Neural progenitor cell (in vitro differentiated cells): ENCODE results near the gene ZFHX3. TPM values are rescaled to one million over a fixed set of nuclear protein-coding genes. Genes with fewer than 3 reads are reported as not detected.

ENCODE experiments used
- DNase-seq: peaks from one replicate; pipeline ENCODE4 v3.0.0-alpha.2; 2016; ENCODE audit warnings: low spot score
- H2AFZ ChIP-seq: fragments of 200-600 bp; sonication (generic); replicated peaks from 2 replicates; pipeline ENCODE4 v1.6.1; 2016; ENCODE audit warnings: antibody characterized with exemption
- H3F3A ChIP-seq: fragments of 200-600 bp; sonication (generic); 2 replicates; pipeline ENCODE4 v1.6.1; 2016; ENCODE audit warnings: antibody characterized with exemption, low read depth
- H3K27ac ChIP-seq: fragments of 200-600 bp; sonication (generic); 2 replicates; pipeline ENCODE4 v1.5.1; 2016; ENCODE audit warnings: mild to moderate bottlenecking
- H3K27me3 ChIP-seq: fragments of 200-600 bp; sonication (generic); 2 replicates; pipeline ENCODE4 v1.6.1; 2016; ENCODE audit warnings: mild to moderate bottlenecking, moderate library complexity
- H3K36me3 ChIP-seq: fragments of 200-600 bp; sonication (generic); 2 replicates; pipeline ENCODE4 v1.5.1; 2016
- H3K4me1 ChIP-seq: fragments of 200-600 bp; sonication (generic); 2 replicates; pipeline ENCODE4 v1.6.1; 2016; ENCODE audit warnings: mixed run types
- H3K4me2 ChIP-seq: fragments of 200-600 bp; sonication (generic); 2 replicates; pipeline ENCODE4 v1.6.1; 2016
- H3K4me3 ChIP-seq: fragments of 200-600 bp; sonication (generic); 2 replicates; pipeline ENCODE4 v1.5.1; 2016
- H3K79me2 ChIP-seq: fragments of 200-600 bp; sonication (generic); 2 replicates; pipeline ENCODE4 v1.6.1; 2016; ENCODE audit warnings: low read depth
- H3K9ac ChIP-seq: fragments of 200-600 bp; sonication (generic); 2 replicates; pipeline ENCODE4 v1.6.1; 2016
- H3K9me3 ChIP-seq: fragments of 200-600 bp; sonication (generic); 2 replicates; pipeline ENCODE4 v1.5.1; 2016; ENCODE audit warnings: low read depth
- H4K20me1 ChIP-seq: fragments of 200-600 bp; sonication (generic); 2 replicates; pipeline ENCODE4 v1.6.1; 2016; ENCODE audit warnings: low read depth
- H3K27ac Mint-ChIP-seq: 3 replicates; pipeline ENCODE4 v1.8.0; 2021; ENCODE audit warnings: mixed read lengths
- H3K27me3 Mint-ChIP-seq: 2 replicates; pipeline ENCODE4 v1.8.0; 2022; ENCODE audit warnings: low read depth, mild to moderate bottlenecking, inconsistent platforms, moderate library complexity, mixed read lengths; ENCODE audit not compliant: insufficient read depth
- H3K36me3 Mint-ChIP-seq: 3 replicates; pipeline ENCODE4 v1.8.0; 2021; ENCODE audit warnings: mixed read lengths
- H3K4me1 Mint-ChIP-seq: 3 replicates; pipeline ENCODE4 v1.8.0; 2021; ENCODE audit warnings: mixed read lengths
- H3K4me3 Mint-ChIP-seq: 3 replicates; pipeline ENCODE4 v1.8.0; 2021; ENCODE audit warnings: mild to moderate bottlenecking, moderate library complexity, mixed read lengths
- H3K9me3 Mint-ChIP-seq: 3 replicates; pipeline ENCODE4 v1.8.0; 2020; ENCODE audit warnings: mixed read lengths
- CTCF ChIP-seq: fragments of 200-600 bp; sonication (generic); IDR thresholded peaks from 2 replicates; pipeline ENCODE4 v1.5.1; 2017; ENCODE audit warnings: antibody characterized with exemption, mild to moderate bottlenecking
- EZH2 ChIP-seq: fragments of 200-600 bp; sonication (generic); IDR thresholded peaks from 2 replicates; pipeline ENCODE4 v1.6.1; 2017; ENCODE audit warnings: antibody characterized with exemption, mild to moderate bottlenecking, moderate library complexity
- EZH2phosphoT487 ChIP-seq: fragments of 200-600 bp; sonication (generic); IDR thresholded peaks from 2 replicates; pipeline ENCODE4 v1.6.1; 2017; ENCODE audit warnings: antibody characterized with exemption
- total RNA-seq: library from RNA; depleted of rRNA; stranded (reverse); fragments of >200 nt; gene quantifications from 2 replicates; pipeline ENCODE4 v1.2.3, GENCODE V29; 2015; ENCODE audit warnings: low replicate concordance

ZFHX3 gene
- total RNA-seq, 1 donor from 2014 or later, result 2.4 TPM

GRCh38 chr16:72939247-72939646 is 108.7 kb downstream of the ZFHX3 start:
- Mint-ChIP-seq H3K27me3 (peaks cover 2% of the 10 kb centered on the region), H3K27ac (peak overlapping the region; percentile 63), H3K9me3 (no peaks in the 10 kb centered on the region), H3K36me3 (peaks cover 19% of the 10 kb centered on the region), H3K4me3 (no peak overlapping the region), H3K4me1 (peaks cover 59% of the 10 kb centered on the region)
- Histone ChIP-seq H3K9ac (no peak overlapping the region), H3K36me3 (no peaks in the 10 kb centered on the region), H2AFZ (no peak overlapping the region), H3K79me2 (no peaks in the 10 kb centered on the region), H4K20me1 (peaks cover 15% of the 10 kb centered on the region), H3K4me3 (no peak overlapping the region), H3K9me3 (no peaks in the 10 kb centered on the region), H3F3A (peaks cover 9% of the 10 kb centered on the region), H3K27me3 (no peaks in the 10 kb centered on the region), H3K4me2 (no peak overlapping the region), H3K4me1 (peaks cover 26% of the 10 kb centered on the region), H3K27ac (no peak overlapping the region)
- TF ChIP-seq CTCF (no peak), EZH2phosphoT487 (no peak), EZH2 (no peak)
- DNase-seq, result no peak

- H2AFZ ChIP-seq, result no peak overlapping the region
- no peaks in the 10 kb centered on the region for H3K9me3 Mint-ChIP-seq
- H4K20me1 ChIP-seq, result peaks cover 15% of the 10 kb centered on the region
- H3K27ac Mint-ChIP-seq, result peak overlapping the region; percentile 30
- DNase-seq, result no peak
- no peak for TF ChIP-seq EZH2phosphoT487
- no peak for TF ChIP-seq CTCF
- no peak for TF ChIP-seq EZH2
- H3F3A ChIP-seq, result peaks cover 9% of the 10 kb centered on the region
- no peak overlapping the region for H3K4me3 ChIP-seq
- H3K4me3 Mint-ChIP-seq, result no peak overlapping the region
- no peaks in the 10 kb centered on the region for H3K36me3 ChIP-seq
- peaks cover 59% of the 10 kb centered on the region for H3K4me1 Mint-ChIP-seq
- no peak overlapping the region for H3K27ac ChIP-seq
- no peaks in the 10 kb centered on the region for H3K27me3 ChIP-seq
- H3K27me3 Mint-ChIP-seq, result peaks cover 2% of the 10 kb centered on the region
- H3K79me2 ChIP-seq, result no peaks in the 10 kb centered on the region
- peaks cover 15% of the 10 kb centered on the region for H3K36me3 Mint-ChIP-seq
- no peaks in the 10 kb centered on the region for H3K9me3 ChIP-seq
- H3K4me1 ChIP-seq, result peaks cover 26% of the 10 kb centered on the region
- no peak overlapping the region for H3K4me2 ChIP-seq
- no peak overlapping the region for H3K9ac ChIP-seq
Observed at GRCh38 chr16:72938795-72939164, 109.1 kb downstream of the ZFHX3 start.

- Mint-ChIP-seq H3K4me3 (no peak overlapping the region), H3K27me3 (peaks cover 2% of the 10 kb centered on the region), H3K27ac (peak overlapping the region; percentile 30), H3K4me1 (peaks cover 63% of the 10 kb centered on the region), H3K36me3 (peaks cover 12% of the 10 kb centered on the region), H3K9me3 (no peaks in the 10 kb centered on the region)
- Histone ChIP-seq H3K4me3 (no peak overlapping the region), H3K9ac (no peak overlapping the region), H3K79me2 (no peaks in the 10 kb centered on the region), H3K4me2 (no peak overlapping the region), H4K20me1 (peaks cover 15% of the 10 kb centered on the region), H3K36me3 (no peaks in the 10 kb centered on the region), H3K4me1 (peaks cover 26% of the 10 kb centered on the region), H2AFZ (no peak overlapping the region), H3K27ac (no peak overlapping the region), H3K27me3 (no peaks in the 10 kb centered on the region), H3F3A (peaks cover 9% of the 10 kb centered on the region), H3K9me3 (no peaks in the 10 kb centered on the region)
- DNase-seq, result peak; percentile 32
- no peak for TF ChIP-seq CTCF
- no peak for TF ChIP-seq EZH2
- no peak for TF ChIP-seq EZH2phosphoT487
Observed at GRCh38 chr16:72937916-72938794, 109.8 kb downstream of the ZFHX3 start.
